Testis (tissue), 3 donors: ENCODE data around the gene GIGYF1. TPM values are rescaled to one million over a fixed set of nuclear protein-coding genes. Genes with fewer than 3 reads are reported as not detected.

Source experiments
- DNase-seq: peaks from one replicate; pipeline ENCODE4 v3.0.0-alpha.2; 2019
- H3K27ac ChIP-seq, 2 donors: fragments of 200-600 bp; sonication (generic); one replicate each; pipeline ENCODE4 v1.5.1; 2019
- H3K27me3 ChIP-seq: fragments of 200-600 bp; sonication (generic); one replicate; pipeline ENCODE4 v1.5.1; 2019
- H3K36me3 ChIP-seq: fragments of 200-600 bp; sonication (generic); one replicate; pipeline ENCODE4 v1.5.1; 2017; ENCODE audit warnings: low read depth; ENCODE audit errors: missing control alignments
- H3K4me1 ChIP-seq: fragments of 200-600 bp; sonication (generic); one replicate; pipeline ENCODE4 v1.5.1; 2019
- H3K4me3 ChIP-seq, 2 donors: fragments of 200-600 bp; sonication (generic); one replicate each; pipeline ENCODE4 v1.5.1; 2017 to 2019
- H3K9me3 ChIP-seq: fragments of 200-600 bp; sonication (generic); one replicate; pipeline ENCODE4 v1.5.1; 2017
- POLR2A ChIP-seq: fragments of 450-650 bp; IDR thresholded peaks from one replicate; pipeline ENCODE4 v1.6.1; 2017; ENCODE audit warnings: antibody characterized with exemption, mild to moderate bottlenecking, moderate library complexity
- WGBS, 2 donors: methylation state at CpG; one replicate each; pipeline ENCODE4 v1.1.5; 2018; 5-methylcytosine and 5-hydroxymethylcytosine counted together
- intact Hi-C: fragments of 100-400 bp; cut with DNase I; formaldehyde crosslinking; loops from one replicate; pipeline ENCODE4 v1.15.1; 2023; ENCODE audit warnings: low total_unique reads
- polyA plus RNA-seq: library from polyadenylated mRNA; stranded (reverse); fragments of 350-450 nt; fragmentation: Illumina TruSeq; extraction: RNeasy Lipid Tissue Mini Kit (QIAGEN cat#74804); gene quantifications from one replicate; pipeline ENCODE4 v1.2.3, GENCODE V29; 2014; ENCODE audit warnings: low read depth, low replicate concordance; ENCODE audit not compliant: insufficient read depth
- total RNA-seq, 2 donors: library from RNA; depleted of rRNA; stranded (reverse); fragments of >200 nt; gene quantifications; one replicate each; pipeline ENCODE4 v1.2.3, GENCODE V29; 2016
- TF ChIP-seq, protein P1 (sequence below), 3 experiments: fragments of 450-650 bp in 2 of 3; fragments of 200-600 bp in 1 of 3; sonication (generic) in 1 of 3; IDR thresholded peaks; one replicate each; pipeline ENCODE4 v1.5.1; 2016 to 2019; ENCODE audit warnings: antibody characterized with exemption in 3 of 3, mild to moderate bottlenecking in 2 of 3, moderate library complexity in 1 of 3

Gene GIGYF1
- total and polyA plus RNA-seq, 3 donors from 2014 or later, result 40.5 to 106 (median 105) TPM

DNA sequence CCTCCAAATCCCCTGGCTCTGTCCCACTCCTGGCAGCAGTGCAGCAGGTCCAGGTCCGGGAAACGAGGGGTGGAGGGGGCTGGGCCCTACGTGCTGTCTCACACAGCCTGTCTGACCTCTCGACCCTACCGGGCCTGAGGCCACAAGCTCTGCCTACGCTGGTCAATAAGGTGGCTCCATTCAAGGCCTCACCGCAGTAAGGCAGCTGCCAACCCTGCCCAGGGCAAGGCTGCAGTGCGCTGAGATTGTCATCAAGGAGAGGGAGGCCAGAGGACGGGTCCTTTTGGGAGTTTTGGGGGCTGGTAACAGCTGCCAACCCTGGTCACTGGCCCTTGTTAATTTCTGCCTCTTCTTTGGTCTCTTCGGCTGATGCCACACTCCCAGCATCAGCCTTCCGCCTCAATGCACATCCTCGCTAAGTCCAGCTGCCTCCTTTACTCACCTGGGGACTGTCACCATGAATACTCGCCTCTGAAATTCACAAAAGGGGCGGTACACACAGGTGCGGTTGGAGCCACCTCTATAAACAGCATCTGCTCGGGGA, 29.8 kb upstream of the GIGYF1 start:
- intact Hi-C loops, result no loop called here
- Histone ChIP-seq H3K9me3 (no peaks in the 10 kb centered on the region), H3K27ac (no peak overlapping the region), H3K4me1 (peaks cover 16% of the 10 kb centered on the region), H3K27me3 (no peaks in the 10 kb centered on the region), H3K4me3 (no peak overlapping the region), H3K36me3 (no peaks in the 10 kb centered on the region)
- TF ChIP-seq, protein P1, sequence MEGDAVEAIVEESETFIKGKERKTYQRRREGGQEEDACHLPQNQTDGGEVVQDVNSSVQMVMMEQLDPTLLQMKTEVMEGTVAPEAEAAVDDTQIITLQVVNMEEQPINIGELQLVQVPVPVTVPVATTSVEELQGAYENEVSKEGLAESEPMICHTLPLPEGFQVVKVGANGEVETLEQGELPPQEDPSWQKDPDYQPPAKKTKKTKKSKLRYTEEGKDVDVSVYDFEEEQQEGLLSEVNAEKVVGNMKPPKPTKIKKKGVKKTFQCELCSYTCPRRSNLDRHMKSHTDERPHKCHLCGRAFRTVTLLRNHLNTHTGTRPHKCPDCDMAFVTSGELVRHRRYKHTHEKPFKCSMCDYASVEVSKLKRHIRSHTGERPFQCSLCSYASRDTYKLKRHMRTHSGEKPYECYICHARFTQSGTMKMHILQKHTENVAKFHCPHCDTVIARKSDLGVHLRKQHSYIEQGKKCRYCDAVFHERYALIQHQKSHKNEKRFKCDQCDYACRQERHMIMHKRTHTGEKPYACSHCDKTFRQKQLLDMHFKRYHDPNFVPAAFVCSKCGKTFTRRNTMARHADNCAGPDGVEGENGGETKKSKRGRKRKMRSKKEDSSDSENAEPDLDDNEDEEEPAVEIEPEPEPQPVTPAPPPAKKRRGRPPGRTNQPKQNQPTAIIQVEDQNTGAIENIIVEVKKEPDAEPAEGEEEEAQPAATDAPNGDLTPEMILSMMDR (IDR thresholded peaks at IDR 0.05), result no peak
- no peak for TF ChIP-seq POLR2A
- 82 to 88% methylated on average over 15 to 16 of the region's 16 CpGs for WGBS, 2 donors
- DNase-seq, result no peak

DNA sequence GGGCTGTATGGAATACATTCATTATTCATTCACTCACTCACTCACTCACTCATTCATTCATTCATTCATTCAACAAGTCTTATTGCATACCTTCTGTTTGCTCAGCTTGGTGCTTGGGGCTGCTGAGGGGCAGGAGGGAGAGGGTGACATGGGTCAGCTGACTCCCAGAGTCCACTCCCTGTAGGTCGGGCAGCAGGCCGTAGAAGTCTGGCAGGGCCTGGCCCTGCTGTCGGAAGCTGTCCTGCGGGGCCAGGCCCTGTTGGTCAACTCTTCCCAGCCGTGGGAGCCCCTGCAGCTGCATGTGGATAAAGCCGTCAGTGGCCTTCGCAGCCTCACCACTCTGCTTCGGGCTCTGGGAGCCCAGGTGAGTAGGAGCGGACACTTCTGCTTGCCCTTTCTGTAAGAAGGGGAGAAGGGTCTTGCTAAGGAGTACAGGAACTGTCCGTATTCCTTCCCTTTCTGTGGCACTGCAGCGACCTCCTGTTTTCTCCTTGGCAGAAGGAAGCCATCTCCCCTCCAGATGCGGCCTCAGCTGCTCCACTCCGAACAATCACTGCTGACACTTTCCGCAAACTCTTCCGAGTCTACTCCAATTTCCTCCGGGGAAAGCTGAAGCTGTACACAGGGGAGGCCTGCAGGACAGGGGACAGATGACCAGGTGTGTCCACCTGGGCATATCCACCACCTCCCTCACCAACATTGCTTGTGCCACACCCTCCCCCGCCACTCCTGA, 28.6 kb upstream of the GIGYF1 start:
- no peak for TF ChIP-seq POLR2A
- TF ChIP-seq, protein P1 (IDR thresholded peaks at IDR 0.05), result no peak
- no peaks in the 10 kb centered on the region for H3K36me3 ChIP-seq
- H3K27ac ChIP-seq, result no peak overlapping the region
- H3K4me3 ChIP-seq, result no peak overlapping the region
- DNase-seq, result no peak
- intact Hi-C loops, result no loop called here
- WGBS, 2 donors, result 90 to 92% methylated on average over 10 to 17 of the region's 17 CpGs
- H3K27me3 ChIP-seq, result no peaks in the 10 kb centered on the region
- H3K4me1 ChIP-seq, result peaks cover 16% of the 10 kb centered on the region
- H3K9me3 ChIP-seq, result no peaks in the 10 kb centered on the region

- TF ChIP-seq POLR2A, result no peak
- TF ChIP-seq, protein P1 (IDR thresholded peaks at IDR 0.05), result no peak
- H3K27me3 ChIP-seq, result no peaks in the 10 kb centered on the region
- H3K9me3 ChIP-seq, result no peaks in the 10 kb centered on the region
- intact Hi-C loops, result no loop called here
- H3K36me3 ChIP-seq, result no peaks in the 10 kb centered on the region
- H3K27ac ChIP-seq, result no peak overlapping the region
- no peak overlapping the region for H3K4me3 ChIP-seq
- peaks cover 13% of the 10 kb centered on the region for H3K4me1 ChIP-seq
- DNase-seq, result no peak
- 74 to 85% methylated on average over 8 of the region's 8 CpGs for WGBS, 2 donors
Observed at GRCh38 chr7:100721505-100721812, 27.4 kb upstream of the GIGYF1 start.

DNA sequence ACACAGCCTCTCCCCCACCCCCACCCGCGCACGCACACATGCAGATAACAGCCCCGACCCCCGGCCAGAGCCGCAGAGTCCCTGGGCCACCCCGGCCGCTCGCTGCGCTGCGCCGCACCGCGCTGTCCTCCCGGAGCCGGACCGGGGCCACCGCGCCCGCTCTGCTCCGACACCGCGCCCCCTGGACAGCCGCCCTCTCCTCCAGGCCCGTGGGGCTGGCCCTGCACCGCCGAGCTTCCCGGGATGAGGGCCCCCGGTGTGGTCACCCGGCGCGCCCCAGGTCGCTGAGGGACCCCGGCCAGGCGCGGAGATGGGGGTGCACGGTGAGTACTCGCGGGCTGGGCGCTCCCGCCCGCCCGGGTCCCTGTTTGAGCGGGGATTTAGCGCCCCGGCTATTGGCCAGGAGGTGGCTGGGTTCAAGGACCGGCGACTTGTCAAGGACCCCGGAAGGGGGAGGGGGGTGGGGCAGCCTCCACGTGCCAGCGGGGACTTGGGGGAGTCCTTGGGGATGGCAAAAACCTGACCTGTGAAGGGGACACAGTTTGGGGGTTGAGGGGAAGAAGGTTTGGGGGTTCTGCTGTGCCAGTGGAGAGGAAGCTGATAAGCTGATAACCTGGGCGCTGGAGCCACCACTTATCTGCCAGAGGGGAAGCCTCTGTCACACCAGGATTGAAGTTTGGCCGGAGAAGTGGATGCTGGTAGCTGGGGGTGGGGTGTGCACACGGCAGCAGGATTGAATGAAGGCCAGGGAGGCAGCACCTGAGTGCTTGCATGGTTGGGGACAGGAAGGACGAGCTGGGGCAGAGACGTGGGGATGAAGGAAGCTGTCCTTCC, 26.8 kb upstream of the GIGYF1 start:
- Histone ChIP-seq H3K4me1 (peaks cover 13% of the 10 kb centered on the region), H3K27me3 (no peaks in the 10 kb centered on the region), H3K27ac (no peak overlapping the region), H3K9me3 (no peaks in the 10 kb centered on the region), H3K36me3 (no peaks in the 10 kb centered on the region), H3K4me3 (peak overlapping the region; percentile 18 to 47)
- 6 to 8% methylated on average over 15 to 42 of the region's 56 CpGs for WGBS, 2 donors
- intact Hi-C loops, result no loop called here
- no peak for DNase-seq
- no peak for TF ChIP-seq POLR2A
- TF ChIP-seq, protein P1 (IDR thresholded peaks at IDR 0.05), result no peak
